ENCODE data around the gene PACS1. TPM values are rescaled to one million over a fixed set of nuclear protein-coding genes. Genes with fewer than 3 reads are reported as not detected.

PACS1 gene
- total and polyA plus RNA-seq, 5 donors from 2014 or later = 43.8 to 306 (median 48.3) TPM

GRCh38 chr11:66264914-66265313 lies 194.8 kb downstream of the PACS1 start:
- no peaks in the 10 kb centered on the region for H3K36me3 Mint-ChIP-seq
- Histone ChIP-seq H3K9me3 (ENCODE audit: control insufficient read depth in 2 of 2, low read length in 2 of 2) (no peaks in the 10 kb centered on the region), H3K4me1 (ENCODE audit: control insufficient read depth, insufficient read depth, low read length, poor library complexity, severe bottlenecking) (peaks cover 26% of the 10 kb centered on the region), H3K27me3 (ENCODE audit: control insufficient read depth, insufficient read depth, low read length) (no peaks in the 10 kb centered on the region), H3K27ac (ENCODE audit: insufficient read depth, low read length, poor library complexity, severe bottlenecking) (no peak overlapping the region), H3K36me3 (ENCODE audit: control insufficient read depth, insufficient read depth, low read length) (peaks cover 25% of the 10 kb centered on the region), H3K4me3 (ENCODE audit: low read depth, low read length) (no peak overlapping the region)
- H3K9me3 Mint-ChIP-seq = no peaks in the 10 kb centered on the region
- ATAC-seq (ENCODE audit: low read depth in 2 of 2) (no peak), DNase-seq (peak in 1 of 3 donors; percentile 30)
- no peak overlapping the region for H3K4me3 Mint-ChIP-seq
- H3K4me1 Mint-ChIP-seq = peaks cover 0 to 25% (median 16%) of the 10 kb centered on the region in 4 donors
- peak overlapping the region in 1 of 3 donors; percentile 54 for H3K27ac Mint-ChIP-seq
- peaks cover 14% of the 10 kb centered on the region for H3K27me3 Mint-ChIP-seq

DNA sequence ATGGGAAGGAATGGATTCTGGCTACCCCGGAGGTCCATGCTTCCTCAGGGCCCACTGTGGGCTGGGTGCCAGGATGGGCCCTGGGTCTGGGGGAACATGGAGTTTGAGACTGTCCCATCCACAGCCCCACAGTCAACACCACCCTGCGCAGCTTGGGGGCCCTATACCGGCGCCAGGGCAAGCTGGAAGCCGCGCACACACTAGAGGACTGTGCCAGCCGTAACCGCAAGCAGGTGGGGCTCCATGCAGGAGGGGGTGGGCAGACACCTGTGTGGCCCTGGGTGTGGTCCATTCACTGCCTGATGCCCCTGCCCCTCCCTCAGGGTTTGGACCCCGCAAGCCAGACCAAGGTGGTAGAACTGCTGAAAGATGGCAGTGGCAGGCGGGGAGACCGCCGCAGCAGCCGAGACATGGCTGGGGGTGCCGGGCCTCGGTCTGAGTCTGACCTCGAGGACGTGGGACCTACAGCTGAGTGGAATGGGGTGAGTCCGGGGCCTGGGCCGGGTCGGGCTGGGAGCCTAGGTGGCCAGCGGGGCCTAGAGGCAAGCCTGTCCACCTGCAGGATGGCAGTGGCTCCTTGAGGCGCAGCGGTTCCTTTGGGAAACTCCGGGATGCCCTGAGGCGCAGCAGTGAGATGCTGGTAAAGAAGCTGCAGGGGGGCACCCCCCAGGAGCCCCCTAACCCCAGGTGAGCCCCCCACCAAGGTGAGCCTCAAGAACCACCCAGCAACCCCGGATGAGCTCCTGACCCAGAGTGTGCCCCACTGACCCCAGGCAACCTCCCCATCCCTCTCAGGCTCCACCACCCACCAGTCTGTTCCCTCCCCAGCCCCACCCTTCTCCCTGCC lies 195.7 kb downstream of the PACS1 start:
- H3K27ac Mint-ChIP-seq = no peak overlapping the region
- no peak for ATAC-seq (ENCODE audit: low read depth in 2 of 2)
- no peak overlapping the region for H3K4me3 Mint-ChIP-seq
- H3K9me3 ChIP-seq (ENCODE audit: control insufficient read depth in 2 of 2, low read length in 2 of 2) = no peaks in the 10 kb centered on the region
- no peaks in the 10 kb centered on the region for H3K36me3 Mint-ChIP-seq
- H3K27ac ChIP-seq (ENCODE audit: insufficient read depth, low read length, poor library complexity, severe bottlenecking) = no peak overlapping the region
- H3K4me1 ChIP-seq (ENCODE audit: control insufficient read depth, insufficient read depth, low read length, poor library complexity, severe bottlenecking) = peaks cover 31% of the 10 kb centered on the region
- H3K27me3 ChIP-seq (ENCODE audit: control insufficient read depth, insufficient read depth, low read length) = no peaks in the 10 kb centered on the region
- peaks cover 14% of the 10 kb centered on the region for H3K27me3 Mint-ChIP-seq
- H3K36me3 ChIP-seq (ENCODE audit: control insufficient read depth, insufficient read depth, low read length) = peaks cover 19% of the 10 kb centered on the region
- no peak overlapping the region for H3K4me3 ChIP-seq (ENCODE audit: low read depth, low read length)
- H3K9me3 Mint-ChIP-seq = no peaks in the 10 kb centered on the region
- peaks cover 0 to 33% (median 19%) of the 10 kb centered on the region in 4 donors for H3K4me1 Mint-ChIP-seq
- no peak for DNase-seq

GRCh38 chr11:66266378-66267038 lies 196.4 kb downstream of the PACS1 start:
- ATAC-seq (ENCODE audit: low read depth in 2 of 2) (no peak), DNase-seq (no peak)
- no peak overlapping the region for H3K4me3 ChIP-seq (ENCODE audit: low read depth, low read length)
- peaks cover 34% of the 10 kb centered on the region for H3K4me1 ChIP-seq (ENCODE audit: control insufficient read depth, insufficient read depth, low read length, poor library complexity, severe bottlenecking)
- Mint-ChIP-seq H3K36me3 (no peaks in the 10 kb centered on the region), H3K27ac (no peak overlapping the region), H3K27me3 (peaks cover 14% of the 10 kb centered on the region), H3K9me3 (no peaks in the 10 kb centered on the region), H3K4me1 (peaks cover 0 to 37% (median 21%) of the 10 kb centered on the region in 4 donors), H3K4me3 (peak overlapping the region; percentile 74 to 99 (median 94))
- H3K27ac ChIP-seq (ENCODE audit: insufficient read depth, low read length, poor library complexity, severe bottlenecking) = no peak overlapping the region
- H3K9me3 ChIP-seq (ENCODE audit: control insufficient read depth in 2 of 2, low read length in 2 of 2) = no peaks in the 10 kb centered on the region
- peaks cover 21% of the 10 kb centered on the region for H3K36me3 ChIP-seq (ENCODE audit: control insufficient read depth, insufficient read depth, low read length)
- no peaks in the 10 kb centered on the region for H3K27me3 ChIP-seq (ENCODE audit: control insufficient read depth, insufficient read depth, low read length)

GRCh38 chr11:66267039-66267378 lies 196.9 kb downstream of the PACS1 start:
- Histone ChIP-seq H3K4me3 (ENCODE audit: low read depth, low read length) (peak overlapping the region; percentile 26), H3K27me3 (ENCODE audit: control insufficient read depth, insufficient read depth, low read length) (no peaks in the 10 kb centered on the region), H3K27ac (ENCODE audit: insufficient read depth, low read length, poor library complexity, severe bottlenecking) (peak overlapping the region; percentile 91), H3K9me3 (ENCODE audit: control insufficient read depth in 2 of 2, low read length in 2 of 2) (no peaks in the 10 kb centered on the region), H3K36me3 (ENCODE audit: control insufficient read depth, insufficient read depth, low read length) (peaks cover 21% of the 10 kb centered on the region), H3K4me1 (ENCODE audit: control insufficient read depth, insufficient read depth, low read length, poor library complexity, severe bottlenecking) (peaks cover 34% of the 10 kb centered on the region)
- Mint-ChIP-seq H3K9me3 (no peaks in the 10 kb centered on the region), H3K36me3 (peaks cover 4% of the 10 kb centered on the region), H3K4me3 (peak overlapping the region; percentile 74 to 99 (median 94)), H3K27me3 (peaks cover 14% of the 10 kb centered on the region), H3K4me1 (peaks cover 0 to 40% (median 24%) of the 10 kb centered on the region in 4 donors), H3K27ac (peak overlapping the region; percentile 9 to 98 (median 91))
- DNase-seq (no peak), ATAC-seq (ENCODE audit: low read depth in 2 of 2) (no peak)

GRCh38 chr11:66267379-66268243 lies 197.5 kb downstream of the PACS1 start:
- Mint-ChIP-seq H3K9me3 (no peaks in the 10 kb centered on the region), H3K4me1 (peaks cover 0 to 43% (median 24%) of the 10 kb centered on the region in 4 donors), H3K36me3 (peaks cover 7% of the 10 kb centered on the region), H3K27ac (peak overlapping the region; percentile 98 to 99 (median 98)), H3K27me3 (peaks cover 14% of the 10 kb centered on the region), H3K4me3 (peak overlapping the region; percentile 94 to 99 (median 96))
- H3K9me3 ChIP-seq (ENCODE audit: control insufficient read depth in 2 of 2, low read length in 2 of 2) = no peaks in the 10 kb centered on the region
- H3K27me3 ChIP-seq (ENCODE audit: control insufficient read depth, insufficient read depth, low read length) = no peaks in the 10 kb centered on the region
- H3K27ac ChIP-seq (ENCODE audit: insufficient read depth, low read length, poor library complexity, severe bottlenecking) = peak overlapping the region; percentile 91
- H3K36me3 ChIP-seq (ENCODE audit: control insufficient read depth, insufficient read depth, low read length) = peaks cover 25% of the 10 kb centered on the region
- ATAC-seq (ENCODE audit: low read depth in 2 of 2) (peak; percentile 54), DNase-seq (peak; percentile 81 to 88 (median 82))
- peaks cover 34% of the 10 kb centered on the region for H3K4me1 ChIP-seq (ENCODE audit: control insufficient read depth, insufficient read depth, low read length, poor library complexity, severe bottlenecking)
- peak overlapping the region; percentile 89 for H3K4me3 ChIP-seq (ENCODE audit: low read depth, low read length)

- H3K4me3 ChIP-seq (ENCODE audit: low read depth, low read length) = peak within 1 kb of the TSS; percentile 89
- H3K4me1 Mint-ChIP-seq = peaks cover 2 to 48% (median 25%) of the 10 kb centered on the region in 4 donors
- no peaks in the 10 kb centered on the region for H3K9me3 ChIP-seq (ENCODE audit: control insufficient read depth in 2 of 2, low read length in 2 of 2)
- H3K36me3 Mint-ChIP-seq = peaks cover 13% of the 10 kb centered on the region
- ATAC-seq (ENCODE audit: low read depth in 2 of 2) (peak; percentile 85 to 88), DNase-seq (peak; percentile 99 to 100 (median 100))
- H3K4me1 ChIP-seq (ENCODE audit: control insufficient read depth, insufficient read depth, low read length, poor library complexity, severe bottlenecking) = peaks cover 34% of the 10 kb centered on the region
- H3K27ac ChIP-seq (ENCODE audit: insufficient read depth, low read length, poor library complexity, severe bottlenecking) = peak within 1 kb of the TSS; percentile 91
- no peaks in the 10 kb centered on the region for H3K9me3 Mint-ChIP-seq
- no peaks in the 10 kb centered on the region for H3K27me3 ChIP-seq (ENCODE audit: control insufficient read depth, insufficient read depth, low read length)
- peak within 1 kb of the TSS; percentile 98 to 99 (median 98) for H3K27ac Mint-ChIP-seq
- peaks cover 14% of the 10 kb centered on the region for H3K27me3 Mint-ChIP-seq
- peaks cover 26% of the 10 kb centered on the region for H3K36me3 ChIP-seq (ENCODE audit: control insufficient read depth, insufficient read depth, low read length)
- H3K4me3 Mint-ChIP-seq = peak within 1 kb of the TSS; percentile 94 to 99 (median 96)
These were observed 198.3 kb downstream of the PACS1 start, which contains the start of gene RAB1B for GRCh38 chr11:66268244-66268951. TSS of gene RAB1B (plus strand) at chr11:66268639. CDS start at chr11:66268680, 41 bp downstream.
